ENCODE measurements around the gene ERLIN1.

ERLIN1 gene

GRCh38 chr10:100185364-100186252 lies at the start of gene ERLIN1:
Gene ERLIN1 (minus strand): TSS chr10:100186029. CDS start chr10:100185626, 403 bp downstream.
- peak; percentile 90 for DNase-seq

GRCh38 chr10:100232101-100232500 lies 46.3 kb upstream of the ERLIN1 start:
- DNase-seq: no peak

- DNase-seq: no peak
These were observed 44.1 kb upstream of the ERLIN1 start for GRCh38 chr10:100229819-100230422.

GRCh38 chr10:100223879-100224278 lies 38.0 kb upstream of the ERLIN1 start:
- DNase-seq: no peak

GRCh38 chr10:100222529-100222928 lies 36.7 kb upstream of the ERLIN1 start:
- no peak for DNase-seq

- DNase-seq: no peak
These were observed 30.2 kb upstream of the ERLIN1 start for GRCh38 chr10:100216006-100216405.

GRCh38 chr10:100209303-100209702 lies 23.5 kb upstream of the ERLIN1 start:
- DNase-seq: no peak

GRCh38 chr10:100208276-100208675 lies 22.4 kb upstream of the ERLIN1 start:
- no peak for DNase-seq

- peak; percentile 19 for DNase-seq
These were observed 18.5 kb upstream of the ERLIN1 start for GRCh38 chr10:100204370-100204769.

- no peak for DNase-seq
These were observed 15.7 kb upstream of the ERLIN1 start for GRCh38 chr10:100201549-100201948.

- no peak for DNase-seq
These were observed 8.9 kb upstream of the ERLIN1 start for GRCh38 chr10:100194711-100195110.

GRCh38 chr10:100192350-100192749 lies 6.5 kb upstream of the ERLIN1 start:
- no peak for DNase-seq

GRCh38 chr10:100186253-100187212 lies 704 bp upstream of the ERLIN1 start:
- DNase-seq: no peak

GRCh38 chr10:100184840-100185239 lies 989 bp downstream of the ERLIN1 start:
- no peak for DNase-seq

GRCh38 chr10:100184426-100184825 lies 1.4 kb downstream of the ERLIN1 start:
- DNase-seq: no peak

GRCh38 chr10:100183481-100183880 lies 2.3 kb downstream of the ERLIN1 start:
- DNase-seq: no peak

- DNase-seq: no peak
These were observed 2.9 kb downstream of the ERLIN1 start for GRCh38 chr10:100182908-100183307.

- no peak for DNase-seq
These were observed 3.5 kb downstream of the ERLIN1 start for GRCh38 chr10:100182281-100182680.

- no peak for DNase-seq
These were observed 10.0 kb downstream of the ERLIN1 start for GRCh38 chr10:100175875-100176274.

- DNase-seq: no peak
These were observed 10.8 kb downstream of the ERLIN1 start for GRCh38 chr10:100174699-100175677.

- DNase-seq: no peak
These were observed 12.8 kb downstream of the ERLIN1 start for GRCh38 chr10:100173035-100173434.

- DNase-seq: no peak
These were observed 13.5 kb downstream of the ERLIN1 start for GRCh38 chr10:100172349-100172748.
